ENCODE measurements around the gene PER1. TPM values are rescaled to one million over a fixed set of nuclear protein-coding genes. Genes with fewer than 3 reads are reported as not detected.

PER1 gene
- total and polyA plus RNA-seq, 9 of the 15 experiments (the other 6 are each of a cell fraction or from before 2014, with no cell fraction given) = 0.13 to 26.0 (median 3.4) TPM

- no peak for TF ChIP-seq ZNF561 (CRISPR knock-in tag; conservative IDR thresholded peaks at IDR 0.05)
- peak; percentile 54; the same call in 1 of the 2 replicates for TF ChIP-seq MYC (IDR thresholded peaks at IDR 0.05; ENCODE audit: low read depth, low read length)
- no peak for TF ChIP-seq MYC (CRISPR knock-in tag; IDR thresholded peaks at IDR 0.05; ENCODE audit: borderline replicate concordance, low read depth)
- TF ChIP-seq CCNT2 (IDR thresholded peaks at IDR 0.05; ENCODE audit: borderline replicate concordance, extremely low read depth, insufficient read length, low read depth, low read length) = peak; percentile 85
- TF ChIP-seq TEAD2 (tag; IDR thresholded peaks at IDR 0.05) = peak; percentile 90
- no peak for TF ChIP-seq PYGO2 (tag; IDR thresholded peaks at IDR 0.05)
- no peak for TF ChIP-seq FOSL1 (tag; conservative IDR thresholded peaks at IDR 0.05)
- peak; percentile 96 for TF ChIP-seq NFIC (IDR thresholded peaks at IDR 0.05)
- TF ChIP-seq NCOR1 (IDR thresholded peaks at IDR 0.05) = peak; percentile 52; the same call in 1 of the 2 replicates
- TF ChIP-seq HNRNPUL1 (IDR thresholded peaks at IDR 0.05; ENCODE audit: low read length) = no peak
- no peak for TF ChIP-seq ETS2 (tag; IDR thresholded peaks at IDR 0.05; ENCODE audit: borderline replicate concordance, poor library complexity, severe bottlenecking)
- no peak for TF ChIP-seq SAFB (IDR thresholded peaks at IDR 0.05; ENCODE audit: borderline replicate concordance, low read depth, low read length)
- no peak for TF ChIP-seq ZNF316 (IDR thresholded peaks at IDR 0.05)
- TF ChIP-seq GTF3C2 (IDR thresholded peaks at IDR 0.05; ENCODE audit: borderline replicate concordance, extremely low read depth, insufficient read length) = peak; percentile 34
- TF ChIP-seq RNF2 (IDR thresholded peaks at IDR 0.05) = peak; percentile 55; the same call in 1 of the 2 replicates
- TF ChIP-seq NFATC3 (IDR thresholded peaks at IDR 0.05) = no peak
- TF ChIP-seq ZNF24 (IDR thresholded peaks at IDR 0.05) = no peak
- no peak for TF ChIP-seq ZNF174 (CRISPR knock-in tag; IDR thresholded peaks at IDR 0.05)
- TF ChIP-seq ETV6 (IDR thresholded peaks at IDR 0.05; ENCODE audit: borderline replicate concordance in 1 of 2, low read depth in 2 of 2, low read length in 1 of 2) = no peak
- no peak for TF ChIP-seq ETV6 (CRISPR knock-in tag; IDR thresholded peaks at IDR 0.05; ENCODE audit: borderline replicate concordance)
- TF ChIP-seq TGIF2 (CRISPR knock-in tag; IDR thresholded peaks at IDR 0.05) = no peak
- no peak for TF ChIP-seq ELF2 (CRISPR knock-in tag; IDR thresholded peaks at IDR 0.05)
- no peak for TF ChIP-seq ZNF512 (tag; IDR thresholded peaks at IDR 0.05)
- TF ChIP-seq ZBTB5 (IDR thresholded peaks at IDR 0.05) = peak; percentile 22; the same call in 1 of the 2 replicates
- no peak for TF ChIP-seq NR3C1 (CRISPR knock-in tag; IDR thresholded peaks at IDR 0.05)
Observed at GRCh38 chr17:8153957-8154607, 1.9 kb upstream of the PER1 start (continued).

All from K562 (cell line).